COR-L47 (cell line): ENCODE data around the gene DNAAF5.
"Not testable (repeated sequence)": the region's sequence is repeated elsewhere in the genome, so short reads cannot be mapped to it uniquely, and the experiment has no call there.

Source experiments
- DNase-seq: peaks from one replicate; lab custom pipeline; 2025; lab: John Stamatoyannopoulos, UW

Gene DNAAF5

DNA sequence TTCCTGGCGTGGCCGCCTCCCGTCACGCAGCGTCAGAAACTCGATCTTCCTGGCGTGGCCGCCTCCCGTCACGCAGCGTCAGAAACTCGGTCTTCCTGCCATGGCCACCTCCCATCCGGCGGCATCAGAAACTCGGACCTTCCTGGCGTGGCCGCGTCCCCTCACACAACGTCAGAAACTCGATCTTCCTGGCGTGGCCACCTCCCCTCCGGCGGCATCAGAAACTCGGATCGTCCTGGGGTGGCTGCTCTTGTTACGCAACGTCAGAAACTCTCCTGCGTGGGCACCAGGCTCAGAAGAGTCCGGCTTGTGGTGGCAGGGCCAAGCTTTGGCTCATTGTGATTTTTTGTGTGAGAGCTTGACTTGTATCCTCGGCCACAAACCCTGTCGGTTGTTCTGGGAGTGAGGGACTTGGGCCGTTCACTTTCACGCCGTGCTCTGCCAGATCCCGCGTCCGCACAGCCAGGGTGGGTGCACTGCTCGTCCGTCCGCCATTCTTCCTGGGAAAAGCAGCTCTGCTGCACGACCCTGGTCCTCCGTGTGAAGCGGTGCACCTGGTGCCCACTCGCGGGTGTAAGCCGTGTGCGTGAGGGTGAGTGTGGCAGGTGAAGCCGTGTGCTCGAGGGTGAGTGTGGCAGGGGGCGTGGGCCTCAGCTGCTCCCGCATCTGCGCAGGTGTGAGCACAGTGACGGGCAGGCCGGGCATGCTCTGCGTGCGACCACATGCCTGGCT lies 56.4 kb downstream of the DNAAF5 start:
- no peak for DNase-seq

DNA sequence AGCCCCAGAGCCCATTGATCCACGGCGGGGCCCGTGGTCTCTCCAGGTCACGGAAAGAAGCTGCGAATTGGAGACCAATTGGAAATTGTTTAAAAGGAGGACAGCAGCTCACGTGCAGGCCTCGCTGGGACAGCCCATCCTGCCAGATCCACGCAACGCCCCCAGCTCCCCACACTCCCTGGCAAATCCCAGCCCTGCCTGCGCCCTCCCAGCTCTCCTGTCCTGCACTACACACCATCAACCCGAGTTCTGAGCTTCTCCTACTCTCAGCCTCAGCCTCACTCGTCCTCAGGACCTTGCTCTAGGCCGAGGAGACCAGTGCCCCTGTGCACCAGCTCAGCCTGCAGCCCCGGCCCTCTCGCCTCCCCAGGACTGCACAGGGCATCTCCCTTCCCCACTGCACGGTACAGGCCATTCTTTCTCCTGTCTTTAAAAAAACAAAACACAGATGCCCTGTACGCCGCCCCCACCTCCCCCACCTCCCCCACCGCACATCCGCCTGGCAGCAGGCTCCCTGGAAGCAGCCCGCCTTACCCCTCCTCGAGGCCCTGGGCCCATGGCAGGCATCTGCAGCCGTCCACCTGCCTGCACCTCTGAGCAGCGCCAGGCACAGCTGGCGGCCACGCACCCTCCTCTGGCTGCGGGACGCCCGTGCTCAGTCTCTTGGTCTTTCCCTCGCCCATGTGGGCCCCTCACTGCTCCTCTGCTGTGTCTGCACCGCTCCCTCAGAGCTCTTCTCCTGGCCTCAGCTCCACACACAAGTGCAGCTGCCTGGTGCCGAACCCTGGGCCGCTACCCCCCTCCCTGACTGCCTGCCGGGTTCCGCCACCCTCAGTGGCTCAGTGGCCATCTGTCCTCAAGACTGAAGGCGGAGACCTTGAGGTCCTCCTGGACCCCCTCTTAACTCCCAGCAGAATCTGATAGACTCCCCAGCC lies 57.3 kb downstream of the DNAAF5 start:
- DNase-seq = no peak

DNA sequence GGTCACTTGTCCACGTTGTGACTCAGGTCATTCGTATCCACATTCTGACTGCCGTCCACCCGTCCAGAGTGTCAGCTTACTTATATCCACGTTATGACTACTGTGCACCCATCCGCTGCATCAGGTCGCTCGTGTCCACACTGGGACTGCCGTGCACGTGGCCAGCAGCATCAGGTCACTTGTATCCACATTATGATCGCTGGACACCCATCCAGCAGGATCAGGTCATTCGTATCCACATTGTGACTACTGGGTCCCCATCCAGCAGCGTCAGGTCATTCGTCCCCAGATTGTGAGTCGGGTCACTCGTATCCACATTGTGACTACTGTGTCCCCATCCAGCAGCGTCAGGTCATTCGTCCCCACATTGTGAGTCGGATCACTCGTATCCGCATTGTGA lies 58.5 kb downstream of the DNAAF5 start:
- no peak for DNase-seq

DNA sequence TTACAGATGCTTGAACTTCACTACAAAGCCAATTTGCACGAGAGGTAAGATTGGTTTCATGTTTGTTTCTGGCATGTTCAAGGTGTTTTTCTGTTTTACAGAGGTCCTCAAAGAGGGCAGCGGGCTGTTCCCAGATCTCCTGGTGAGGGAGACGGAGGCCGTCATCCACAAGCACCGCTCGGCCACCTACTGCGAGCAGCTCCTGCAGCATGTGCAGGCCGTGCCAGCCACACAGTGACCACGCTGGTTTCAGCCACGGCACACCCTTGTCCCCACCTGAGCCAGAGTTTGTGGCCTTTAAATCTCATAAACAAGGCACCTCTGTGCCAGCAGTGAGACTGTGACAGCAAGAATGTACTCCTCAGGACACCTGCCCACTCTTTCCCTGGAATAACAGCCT lies 58.9 kb downstream of the DNAAF5 start:
- DNase-seq = no peak

DNA sequence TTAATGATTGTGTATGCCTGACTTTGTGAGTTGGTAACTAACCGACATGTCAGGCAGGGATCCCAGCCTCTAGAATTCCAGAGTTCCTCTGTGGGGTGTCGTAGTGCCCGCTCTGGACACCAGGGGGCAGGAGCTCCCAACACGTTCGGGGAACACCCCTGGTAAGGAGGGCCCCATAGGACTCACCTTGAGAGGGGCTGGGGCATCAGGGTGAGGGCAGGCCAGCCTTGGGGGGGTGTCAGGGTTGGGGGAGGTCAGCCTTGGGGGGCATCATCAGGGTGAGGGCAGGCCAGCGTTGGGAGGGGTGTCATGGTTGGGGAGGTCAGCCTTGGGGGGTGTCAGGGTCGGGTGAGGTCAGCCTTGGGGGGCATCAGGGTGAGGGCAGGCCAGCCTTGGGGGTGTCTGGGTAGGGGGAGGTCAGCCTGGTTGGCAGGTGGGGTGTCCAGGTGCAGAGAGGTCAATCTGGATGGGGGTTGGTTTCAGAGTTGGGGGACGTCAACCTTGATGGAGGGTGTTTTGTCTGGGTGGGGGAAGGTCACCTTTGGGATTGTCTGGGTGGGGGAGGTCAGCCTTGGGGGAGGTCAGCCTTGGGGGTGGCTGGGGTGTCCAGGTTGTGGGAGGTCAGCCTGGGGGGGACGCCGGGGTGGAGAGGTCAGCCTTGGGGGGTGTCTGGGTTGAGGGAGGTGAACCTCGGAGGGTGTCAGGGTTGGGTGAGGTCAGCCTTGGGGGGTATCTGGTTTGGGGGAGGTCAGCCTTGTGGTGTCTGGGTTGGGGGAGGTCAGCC lies 60.2 kb downstream of the DNAAF5 start:
- DNase-seq = peak; percentile 56

DNA sequence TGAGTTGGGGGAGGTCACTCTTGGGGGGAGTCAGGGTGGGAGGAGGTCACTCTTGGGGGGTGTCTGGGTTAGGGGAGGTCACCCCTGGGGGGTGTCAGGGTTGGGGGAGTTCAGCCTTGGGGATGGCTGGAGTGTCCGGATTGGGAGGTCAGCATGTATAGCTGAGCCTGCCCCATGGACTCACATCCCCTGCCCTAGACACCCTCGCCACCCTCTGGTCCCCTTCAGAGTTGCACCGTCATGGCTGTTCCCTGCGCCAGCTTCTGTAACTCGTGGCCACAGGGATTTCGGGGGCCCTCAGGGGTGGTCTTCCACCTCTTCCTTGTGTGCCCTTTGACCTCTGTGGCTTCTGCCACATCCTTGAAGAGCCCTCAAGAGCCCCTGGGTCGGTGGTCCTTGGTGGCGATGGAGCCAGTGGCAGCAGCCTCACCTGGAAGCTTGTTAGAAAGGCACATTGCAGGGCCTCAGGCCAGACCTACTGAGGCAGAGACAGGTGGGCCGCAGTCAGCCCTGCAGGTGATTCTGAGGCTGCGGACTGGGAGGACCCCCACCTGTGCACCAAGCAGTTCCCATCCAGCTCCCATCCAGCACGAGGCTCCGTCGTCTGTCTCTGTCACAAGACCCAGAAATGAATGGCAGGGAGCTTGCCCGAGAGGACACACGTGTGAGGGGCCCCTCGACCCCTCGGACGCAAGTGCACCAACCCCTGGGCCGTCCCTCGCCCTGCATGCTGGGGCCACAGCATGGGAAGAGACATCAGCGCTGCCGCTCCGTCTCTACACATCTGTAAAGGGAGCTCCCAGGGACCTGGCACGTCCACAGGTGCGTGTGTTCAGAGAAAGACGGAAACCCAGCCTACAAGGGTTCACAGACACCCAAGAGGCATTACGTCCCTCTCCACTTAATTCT lies 61.1 kb downstream of the DNAAF5 start:
- DNase-seq = no peak

DNA sequence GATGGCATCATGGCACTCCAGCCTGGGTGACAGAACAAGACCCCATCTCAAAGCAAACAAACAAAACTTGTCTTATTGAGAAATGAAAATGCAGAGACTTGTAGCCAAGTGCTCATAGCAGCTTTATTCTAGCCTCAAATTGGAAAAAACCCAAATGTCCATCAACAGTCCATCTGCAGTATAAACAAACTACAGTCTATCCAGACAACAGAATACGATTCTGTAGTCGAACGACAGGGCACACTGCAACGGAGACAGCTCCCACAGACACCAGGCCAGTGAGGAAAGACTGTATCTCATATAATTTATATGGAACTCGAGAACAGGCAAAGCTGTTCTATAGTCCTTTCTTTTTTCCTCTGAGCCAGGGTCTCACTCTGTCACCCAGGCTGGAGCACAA lies 65.0 kb downstream of the DNAAF5 start:
- DNase-seq = no peak

DNA sequence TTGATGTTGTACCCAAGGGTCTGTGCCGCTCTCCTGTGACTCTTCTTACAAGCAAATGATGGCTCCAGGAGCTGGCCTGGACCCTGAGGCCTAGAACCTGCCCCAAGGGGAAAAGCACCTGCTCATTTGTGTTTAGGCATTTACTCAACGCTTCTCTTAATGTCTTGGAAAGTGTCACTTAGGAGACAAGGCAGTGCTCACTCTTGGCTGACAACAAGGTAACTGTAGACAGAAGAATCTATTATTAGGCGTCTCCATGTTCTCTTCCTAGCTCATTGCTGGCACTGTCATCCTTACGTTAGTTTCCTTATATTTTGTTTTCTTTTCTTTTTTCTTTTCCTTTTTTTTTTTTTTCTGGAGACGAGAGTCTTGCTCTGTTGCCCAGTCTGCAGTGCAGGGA lies 67.7 kb downstream of the DNAAF5 start:
- DNase-seq = no peak

DNA sequence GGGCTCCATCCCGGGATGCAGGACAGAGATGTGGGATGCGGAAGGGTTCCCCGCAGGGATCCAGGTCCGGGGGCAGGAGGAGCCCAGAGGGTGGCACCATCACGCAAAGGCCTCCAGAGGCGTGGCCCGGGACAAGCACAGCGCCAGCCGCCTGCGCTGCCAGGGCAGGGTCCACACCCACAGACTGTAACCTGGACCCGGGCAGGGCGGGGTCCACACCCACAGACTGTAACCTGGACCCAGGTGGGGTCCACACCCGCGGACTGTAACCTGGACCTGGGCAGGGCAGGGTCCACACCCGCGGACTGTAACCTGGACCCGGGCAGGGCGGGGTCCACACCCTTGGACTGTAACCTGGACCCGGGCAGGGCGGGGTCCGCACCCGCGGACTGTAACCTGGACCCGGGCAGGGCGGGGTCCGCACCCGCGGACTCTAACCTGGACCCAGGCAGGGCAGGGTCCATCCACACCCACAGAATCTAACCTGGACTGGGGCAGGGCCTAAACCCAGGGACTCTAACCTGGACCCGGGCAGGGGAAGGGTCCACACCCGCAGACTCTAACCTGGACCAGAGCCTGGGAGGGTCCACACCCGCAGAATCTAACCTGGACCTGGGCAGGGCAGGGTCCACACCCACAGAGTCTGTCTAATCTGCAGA lies 68.3 kb downstream of the DNAAF5 start:
- no peak for DNase-seq

DNA sequence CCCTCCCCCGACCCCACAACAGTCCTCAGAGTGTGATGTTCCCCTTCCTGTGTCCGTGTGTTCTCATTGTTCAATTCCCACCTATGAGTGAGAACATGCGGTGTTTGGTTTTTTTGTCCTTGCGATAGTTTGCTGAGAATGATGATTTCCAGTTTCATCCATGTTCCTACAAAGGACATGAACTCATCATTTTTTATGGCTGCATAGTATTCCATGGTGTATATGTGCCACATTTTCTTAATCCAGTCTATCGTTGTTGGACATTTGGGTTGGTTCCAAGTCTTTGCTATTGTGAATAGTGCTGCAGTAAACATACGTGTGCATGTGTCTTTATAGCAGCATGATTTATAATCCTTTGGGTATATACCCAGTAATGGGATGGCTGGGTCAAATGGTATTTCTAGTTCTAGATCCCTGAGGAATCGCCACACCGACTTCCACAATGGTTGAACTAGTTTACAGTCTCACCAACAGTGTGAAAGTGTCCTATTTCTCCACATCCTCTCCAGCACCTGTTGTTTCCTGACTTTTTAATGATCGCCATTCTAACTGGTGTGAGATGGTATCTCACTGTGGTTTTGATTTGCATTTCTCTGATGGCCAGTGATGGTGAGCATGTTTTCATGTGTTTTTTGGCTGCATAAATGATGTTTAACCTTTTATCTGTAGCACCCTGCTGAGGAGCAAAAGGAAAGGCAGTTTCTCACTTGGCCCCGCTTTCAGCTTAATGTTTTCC lies 70.1 kb downstream of the DNAAF5 start:
- not testable (repeated sequence) for DNase-seq

DNA sequence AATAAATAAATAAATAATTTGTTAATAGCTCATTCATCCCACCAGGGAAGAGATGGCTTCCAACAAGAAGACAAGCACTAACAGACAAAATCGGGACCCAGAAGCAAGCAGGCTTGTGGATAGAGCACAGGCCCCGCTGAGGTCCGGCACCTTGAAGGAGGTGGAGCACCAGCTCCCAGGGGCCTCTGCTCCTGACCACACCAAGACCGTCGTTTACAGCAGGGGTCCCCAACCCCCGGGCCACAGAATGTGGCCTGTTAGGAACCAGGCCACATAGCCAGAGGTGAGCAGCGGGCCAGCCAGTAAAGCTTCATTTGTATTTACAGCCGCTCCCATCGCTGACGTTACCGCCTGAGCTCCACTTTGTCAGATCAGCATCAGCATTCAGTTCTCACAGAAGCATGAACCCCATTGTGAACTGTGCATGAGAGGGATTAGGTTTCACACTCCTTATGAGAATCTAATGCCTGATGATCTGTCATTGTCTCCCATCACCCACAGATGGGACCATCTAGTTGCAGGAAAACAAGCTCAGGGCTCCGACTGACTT lies 72.5 kb downstream of the DNAAF5 start:
- DNase-seq = no peak

DNA sequence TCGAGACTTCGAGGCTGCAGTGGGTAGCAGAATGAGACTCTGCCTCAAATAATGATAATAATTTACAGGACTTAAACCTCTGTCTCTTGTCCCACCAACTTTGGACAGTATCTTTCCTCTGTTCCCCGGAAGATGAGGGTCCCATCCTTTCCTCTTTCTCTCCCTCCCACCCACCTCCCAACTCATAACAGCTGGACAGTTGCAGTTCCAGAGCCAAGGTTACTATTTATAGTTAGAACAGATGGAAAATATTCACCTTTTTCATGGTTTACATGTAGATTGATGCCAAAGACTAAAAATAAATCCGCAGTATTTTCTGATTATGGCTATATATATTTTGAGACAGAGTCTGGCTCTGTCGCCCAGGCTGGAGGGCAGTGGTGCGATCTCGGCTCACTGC lies 74.2 kb downstream of the DNAAF5 start:
- no peak for DNase-seq

DNA sequence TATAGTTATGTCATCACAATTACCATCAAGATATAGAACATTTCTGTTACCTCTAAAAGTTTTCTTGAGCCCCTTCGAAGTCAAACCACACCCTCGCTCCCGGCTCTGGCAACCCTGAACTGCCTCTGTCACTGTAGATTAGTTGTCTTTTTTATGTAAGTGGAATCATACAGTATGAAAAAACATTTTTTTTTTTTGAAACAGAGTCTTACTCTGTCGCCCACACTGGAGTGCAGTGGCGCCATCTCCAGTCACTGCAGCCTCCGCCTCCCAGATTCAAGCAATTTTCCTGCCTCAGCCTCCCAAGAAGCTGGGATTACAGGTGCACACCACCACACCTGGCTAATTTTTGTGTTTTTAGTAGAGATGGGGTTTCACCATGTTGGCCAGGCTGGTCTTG lies 74.9 kb downstream of the DNAAF5 start:
- DNase-seq = not testable (repeated sequence)

DNA sequence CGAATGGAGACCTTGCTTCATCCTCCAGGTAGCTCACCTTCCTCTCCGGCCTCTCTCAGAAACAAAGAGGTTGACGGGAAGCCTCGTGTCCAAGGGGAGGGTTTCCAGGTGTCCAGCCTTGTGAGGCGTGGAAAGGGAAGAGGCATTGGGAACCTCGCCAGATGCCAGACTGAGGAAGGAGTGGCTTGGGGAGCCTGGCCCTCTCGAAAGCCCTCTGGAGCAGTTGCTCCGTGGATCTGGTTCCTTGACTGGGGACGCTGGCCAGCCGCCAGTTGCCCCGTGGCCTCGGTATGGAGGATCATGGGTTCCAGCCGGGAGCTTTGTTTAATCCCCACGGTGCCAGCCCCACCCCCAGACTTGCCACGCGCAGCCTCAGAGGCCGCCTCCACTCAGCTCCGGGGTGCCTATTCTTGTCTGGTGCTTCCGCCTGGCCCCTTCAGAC lies 75.5 kb downstream of the DNAAF5 start:
- DNase-seq = peak; percentile 59

DNA sequence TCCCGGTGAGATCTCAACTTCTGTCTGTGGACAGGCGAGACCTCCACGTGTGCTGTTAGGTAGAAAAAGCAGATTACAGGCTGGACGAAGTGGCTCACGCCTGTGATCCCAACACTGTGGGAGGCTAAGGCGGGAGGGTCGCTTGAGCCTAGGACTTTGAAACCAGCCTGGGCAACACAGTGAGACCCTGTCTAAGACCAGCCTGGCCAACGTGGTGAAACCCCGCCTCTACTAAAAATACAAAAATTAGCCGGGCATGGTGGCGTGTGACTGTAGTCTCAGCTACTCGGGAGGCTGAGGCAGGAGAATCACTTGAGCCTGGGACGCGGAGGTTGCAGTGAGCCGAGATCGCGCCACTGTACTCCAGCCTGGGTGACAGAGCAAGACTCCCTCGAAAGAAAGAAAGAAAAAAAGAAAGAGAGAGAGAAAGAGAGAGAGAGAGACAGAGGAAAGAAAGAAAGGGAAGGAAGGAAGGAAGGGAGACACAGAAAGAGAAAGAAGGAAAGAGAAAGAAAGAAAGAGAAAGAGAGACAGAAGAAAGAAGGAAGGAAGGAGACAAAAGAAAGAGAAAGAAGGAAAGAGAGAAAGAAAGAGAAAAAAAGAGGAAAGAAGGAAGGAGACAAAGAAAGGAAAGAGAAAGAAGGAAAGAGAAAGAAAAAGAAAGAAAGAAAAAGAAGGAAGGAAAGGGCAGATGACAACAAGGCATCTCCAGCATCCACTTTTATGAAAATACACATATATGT lies 76.2 kb downstream of the DNAAF5 start:
- DNase-seq = no peak

DNA sequence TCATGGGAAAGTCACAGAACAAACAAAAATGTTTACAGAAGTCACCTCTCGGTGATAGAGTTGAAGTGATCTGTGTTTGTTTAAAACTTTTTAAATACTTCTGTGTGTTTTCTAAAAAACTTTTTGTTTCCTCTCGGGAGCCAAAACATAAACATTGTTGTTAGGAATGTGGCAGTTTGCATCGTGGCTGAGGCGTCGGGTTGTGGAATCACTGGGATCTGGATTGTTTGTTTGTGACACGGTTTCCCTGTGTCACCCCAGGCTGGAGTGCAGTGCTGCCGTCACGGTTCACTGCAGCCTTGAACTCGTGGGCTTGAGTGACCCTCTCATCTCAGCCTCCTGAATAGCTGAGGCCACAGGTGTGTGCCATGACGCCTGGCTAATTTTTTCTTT lies 76.7 kb downstream of the DNAAF5 start:
- DNase-seq = no peak

DNA sequence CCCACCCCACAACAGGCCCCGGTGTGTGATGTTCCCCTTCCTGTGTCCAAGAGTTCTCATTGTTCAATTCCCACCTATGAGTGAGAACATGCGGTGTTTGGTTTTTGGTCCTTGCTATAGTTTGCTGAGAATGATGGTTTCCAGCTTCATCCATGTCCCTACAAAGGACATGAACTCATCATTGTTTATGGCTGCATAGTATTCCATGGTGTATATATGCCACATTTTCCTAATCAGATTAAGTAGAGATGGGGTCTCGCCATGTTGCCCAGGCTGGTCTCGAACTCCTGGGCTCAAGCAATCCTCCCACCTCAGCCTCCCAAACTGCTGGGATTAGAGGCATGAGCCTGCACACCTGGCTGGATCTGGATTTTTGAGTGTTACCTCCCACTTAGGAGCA lies 77.3 kb downstream of the DNAAF5 start:
- DNase-seq = not testable (repeated sequence)

DNA sequence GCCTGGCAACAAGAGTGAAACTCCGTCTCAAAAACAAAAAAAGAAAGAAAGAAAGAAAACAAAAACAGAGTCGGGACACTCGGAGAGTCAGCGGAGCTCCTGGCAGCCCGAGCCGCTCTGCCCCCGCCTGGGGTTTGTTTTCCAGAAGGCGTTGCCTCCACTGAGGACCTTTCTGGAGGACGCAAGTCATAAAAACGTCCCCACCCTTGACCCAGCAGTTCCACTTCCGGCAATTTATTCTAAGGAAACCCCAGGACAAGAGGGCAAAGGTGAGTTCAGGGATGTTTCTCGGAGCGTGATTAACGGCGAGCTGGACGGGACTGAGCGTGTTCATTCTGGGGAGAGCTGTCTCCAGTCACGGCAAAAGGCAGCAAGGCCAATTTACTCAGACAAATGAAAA lies 78.8 kb downstream of the DNAAF5 start:
- DNase-seq = no peak
